HepG2 (cell line): ENCODE results near the gene HOMEZ. TPM values are rescaled to one million over a fixed set of nuclear protein-coding genes. Genes with fewer than 3 reads are reported as not detected.

Source experiments
- AKAP8 ChIP-seq: sonication (generic); formaldehyde crosslinking; IDR thresholded peaks from 2 replicates; pipeline ENCODE4 v1.5.1; 2020; ENCODE audit warnings: mild to moderate bottlenecking, missing genetic modification reagents
- EED ChIP-seq: sonication (generic); formaldehyde crosslinking; IDR thresholded peaks from 2 replicates; pipeline ENCODE4 v1.5.0; 2020; ENCODE audit warnings: mild to moderate bottlenecking, missing genetic modification reagents
- ESRRA ChIP-seq: sonication (generic); formaldehyde crosslinking; IDR thresholded peaks from 2 replicates; pipeline ENCODE4 v1.5.1; 2020; ENCODE audit warnings: mild to moderate bottlenecking, low read depth, missing genetic modification reagents
- GMEB2 ChIP-seq: IDR thresholded peaks from 2 replicates; pipeline ENCODE4 v1.6.1; 2016; ENCODE audit warnings: missing biosample characterization, missing genetic modification reagents, low read depth
- GTF2F1 ChIP-seq: fragments of 150-350 bp; IDR thresholded peaks from 2 replicates; pipeline ENCODE4 v1.6.1; 2014; ENCODE audit warnings: low read length
- NFE2 ChIP-seq: sonication (generic); formaldehyde crosslinking; IDR thresholded peaks from 2 replicates; pipeline ENCODE4 v1.4.0; 2020; ENCODE audit warnings: missing genetic modification reagents
- RFX5 ChIP-seq: IDR thresholded peaks from 2 replicates; pipeline ENCODE4 v1.6.1; 2011; ENCODE audit warnings: low read depth, low read length, improper control_type of control experiment
- SIN3B ChIP-seq: fragments of 150-350 bp; IDR thresholded peaks from 2 replicates; pipeline ENCODE4 v1.6.1; 2014; ENCODE audit warnings: low read length
- SMAD1 ChIP-seq: sonication (generic); formaldehyde crosslinking; IDR thresholded peaks from 2 replicates; pipeline ENCODE4 v1.4.0; 2020; ENCODE audit warnings: missing genetic modification reagents, low read depth, mild to moderate bottlenecking, borderline replicate concordance
- STAG1 ChIP-seq: sonication (generic); formaldehyde crosslinking; IDR thresholded peaks from 2 replicates; pipeline ENCODE4 v1.4.0; 2020; ENCODE audit warnings: missing genetic modification reagents
- TARDBP ChIP-seq: sonication (generic); formaldehyde crosslinking; IDR thresholded peaks from 2 replicates; pipeline ENCODE4 v1.8.0; 2022; ENCODE audit warnings: mild to moderate bottlenecking, missing genetic modification reagents
- TCF12 ChIP-seq, 2 experiments: fragments of 450-650 bp in 1 of 2; sonication (generic) in 1 of 2; formaldehyde crosslinking in 1 of 2; IDR thresholded peaks; 2 replicates each; pipeline versions ENCODE4 v1.6.1 to v1.8.0; 2017 to 2022; ENCODE audit warnings: antibody characterized with exemption in 1 of 2, mild to moderate bottlenecking in 1 of 2, missing genetic modification reagents in 1 of 2, moderate library complexity in 1 of 2
- TEF ChIP-seq: sonication (generic); formaldehyde crosslinking; IDR thresholded peaks from 2 replicates; pipeline ENCODE4 v1.5.0; 2020; ENCODE audit warnings: missing genetic modification reagents
- ZNF143 ChIP-seq: sonication (generic); formaldehyde crosslinking; IDR thresholded peaks from 2 replicates; pipeline ENCODE4 v1.4.0; 2020; ENCODE audit warnings: missing genetic modification reagents
- polyA plus RNA-seq, 8 experiments: library from polyadenylated mRNA; depleted of rRNA in 3 of 8; stranded (reverse) in 7 of 8; unstranded in 1 of 8; fragments of >200 nt; fragmentation: Illumina TruSeq in 4 of 8; extraction: Trizol in 4 of 8; gene quantifications; 2 replicates each; pipeline versions ENCODE4 v1.2.1 to v1.2.3, GENCODE V29; 2011 to 2016; ENCODE audit warnings: low read depth in 4 of 8, missing spikeins in 1 of 8, mixed read lengths in 1 of 8; ENCODE audit not compliant: insufficient read depth in 1 of 8
- total RNA-seq, 5 experiments: library from RNA; depleted of rRNA; stranded (reverse); fragments of >200 nt; fragmentation: Illumina TruSeq; extraction: Trizol; gene quantifications; 2 replicates each; pipeline ENCODE4 v1.2.3, GENCODE V29; 2016; ENCODE audit warnings: low read depth in 1 of 5
- TF ChIP-seq, protein P1 (sequence below): sonication (generic); formaldehyde crosslinking; IDR thresholded peaks from 2 replicates; pipeline ENCODE4 v1.4.0; 2020; ENCODE audit warnings: missing genetic modification reagents, borderline replicate concordance
- TF ChIP-seq, protein P2 (sequence below): sonication (generic); formaldehyde crosslinking; IDR thresholded peaks from 2 replicates; pipeline ENCODE4 v1.4.0; 2020; ENCODE audit warnings: missing genetic modification reagents, low read depth, mild to moderate bottlenecking, borderline replicate concordance
- TF ChIP-seq, protein P3 (sequence below): sonication (generic); formaldehyde crosslinking; IDR thresholded peaks from 2 replicates; pipeline ENCODE4 v1.5.1; 2020; ENCODE audit warnings: missing genetic modification reagents, mild to moderate bottlenecking, borderline replicate concordance
- TF ChIP-seq, protein P4 (sequence below): conservative IDR thresholded peaks from 2 replicates; pipeline ENCODE4 v1.6.1; 2018; ENCODE audit warnings: missing genetic modification reagents

Gene HOMEZ
- total and polyA plus RNA-seq, 2 of the 13 experiments (the other 11 are each of a cell fraction or from before 2014, with no cell fraction given) = 14.5 to 31.8 TPM

DNA sequence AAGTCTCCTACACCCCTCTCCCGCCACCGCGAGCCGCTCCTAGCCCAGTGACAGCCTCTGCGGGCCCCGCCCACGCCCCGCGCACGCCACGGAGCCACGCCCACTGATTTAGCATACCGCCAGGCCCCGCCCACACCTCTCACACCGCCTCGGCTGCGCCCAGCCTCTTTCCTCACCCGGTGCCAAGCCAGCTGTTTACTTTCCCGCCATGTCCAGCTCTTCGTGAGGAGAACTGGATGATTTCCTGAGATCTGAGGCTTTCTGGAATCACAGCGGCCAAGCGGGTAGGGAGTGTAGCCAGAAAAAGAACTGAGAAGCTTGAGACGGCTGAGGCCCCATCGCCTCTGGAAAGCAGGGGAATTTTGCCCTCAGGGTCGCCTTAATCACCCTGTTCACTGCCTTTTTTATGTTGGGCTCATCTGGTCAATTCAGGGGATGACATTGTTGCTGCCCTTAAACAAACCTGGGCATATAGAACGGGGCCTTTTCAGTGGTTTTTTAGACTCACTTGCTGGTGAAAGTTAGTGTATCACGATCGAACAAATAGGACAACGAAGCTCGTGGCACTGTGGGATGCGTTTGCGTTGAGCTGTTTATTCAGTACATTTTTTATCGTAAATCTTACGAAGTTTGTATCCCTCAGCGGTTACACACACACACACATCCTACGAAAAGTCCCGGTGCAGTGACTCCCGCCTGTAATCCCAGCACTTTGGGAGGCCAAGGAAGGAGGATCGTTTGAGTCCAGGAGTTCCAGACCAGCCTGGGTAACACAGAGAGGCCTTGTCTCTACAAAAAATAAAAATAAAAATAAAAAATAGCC is 47.9 kb downstream of the HOMEZ start, which contains the start of gene RNF212B (continued):
- TF ChIP-seq, protein P1, sequence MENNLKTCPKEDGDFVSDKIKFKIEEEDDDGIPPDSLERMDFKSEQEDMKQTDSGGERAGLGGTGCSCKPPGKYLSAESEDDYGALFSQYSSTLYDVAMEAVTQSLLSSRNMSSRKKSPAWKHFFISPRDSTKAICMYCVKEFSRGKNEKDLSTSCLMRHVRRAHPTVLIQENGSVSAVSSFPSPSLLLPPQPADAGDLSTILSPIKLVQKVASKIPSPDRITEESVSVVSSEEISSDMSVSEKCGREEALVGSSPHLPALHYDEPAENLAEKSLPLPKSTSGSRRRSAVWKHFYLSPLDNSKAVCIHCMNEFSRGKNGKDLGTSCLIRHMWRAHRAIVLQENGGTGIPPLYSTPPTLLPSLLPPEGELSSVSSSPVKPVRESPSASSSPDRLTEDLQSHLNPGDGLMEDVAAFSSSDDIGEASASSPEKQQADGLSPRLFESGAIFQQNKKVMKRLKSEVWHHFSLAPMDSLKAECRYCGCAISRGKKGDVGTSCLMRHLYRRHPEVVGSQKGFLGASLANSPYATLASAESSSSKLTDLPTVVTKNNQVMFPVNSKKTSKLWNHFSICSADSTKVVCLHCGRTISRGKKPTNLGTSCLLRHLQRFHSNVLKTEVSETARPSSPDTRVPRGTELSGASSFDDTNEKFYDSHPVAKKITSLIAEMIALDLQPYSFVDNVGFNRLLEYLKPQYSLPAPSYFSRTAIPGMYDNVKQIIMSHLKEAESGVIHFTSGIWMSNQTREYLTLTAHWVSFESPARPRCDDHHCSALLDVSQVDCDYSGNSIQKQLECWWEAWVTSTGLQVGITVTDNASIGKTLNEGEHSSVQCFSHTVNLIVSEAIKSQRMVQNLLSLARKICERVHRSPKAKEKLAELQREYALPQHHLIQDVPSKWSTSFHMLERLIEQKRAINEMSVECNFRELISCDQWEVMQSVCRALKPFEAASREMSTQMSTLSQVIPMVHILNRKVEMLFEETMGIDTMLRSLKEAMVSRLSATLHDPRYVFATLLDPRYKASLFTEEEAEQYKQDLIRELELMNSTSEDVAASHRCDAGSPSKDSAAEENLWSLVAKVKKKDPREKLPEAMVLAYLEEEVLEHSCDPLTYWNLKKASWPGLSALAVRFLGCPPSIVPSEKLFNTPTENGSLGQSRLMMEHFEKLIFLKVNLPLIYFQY (CRISPR knock-in tag) = no peak
- no peak for TF ChIP-seq TARDBP
- TF ChIP-seq GMEB2 (CRISPR knock-in tag) = no peak
- TF ChIP-seq SMAD1 (CRISPR knock-in tag) = peak; percentile 42; the same call in 1 of the 2 replicates
- no peak for TF ChIP-seq TEF (CRISPR knock-in tag)
- TF ChIP-seq, protein P2, sequence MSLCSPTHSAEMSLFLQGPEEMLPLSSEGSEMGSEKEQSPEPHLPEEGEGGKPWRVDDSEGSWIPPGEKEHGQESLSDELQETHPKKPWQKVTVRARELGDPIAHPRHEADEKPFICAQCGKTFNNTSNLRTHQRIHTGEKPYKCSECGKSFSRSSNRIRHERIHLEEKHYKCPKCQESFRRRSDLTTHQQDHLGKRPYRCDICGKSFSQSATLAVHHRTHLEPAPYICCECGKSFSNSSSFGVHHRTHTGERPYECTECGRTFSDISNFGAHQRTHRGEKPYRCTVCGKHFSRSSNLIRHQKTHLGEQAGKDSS (CRISPR knock-in tag) = peak; percentile 79; the same call in 1 of the 2 replicates
- no peak for TF ChIP-seq TCF12 (IDR thresholded peaks at IDR 0.05)
- no peak for TF ChIP-seq TCF12 (CRISPR knock-in tag; IDR thresholded peaks at IDR 0.05)
- TF ChIP-seq STAG1 (CRISPR knock-in tag) = no peak
- no peak for TF ChIP-seq ZNF143 (CRISPR knock-in tag)
- 0 out of 2 replicates have a peak, but pooled peaks have one; percentile 62 for TF ChIP-seq EED (CRISPR knock-in tag)
- TF ChIP-seq NFE2 (CRISPR knock-in tag) = no peak
- TF ChIP-seq SIN3B = no peak
- TF ChIP-seq AKAP8 (CRISPR knock-in tag) = no peak
- TF ChIP-seq RFX5 = no peak
- TF ChIP-seq, protein P3, sequence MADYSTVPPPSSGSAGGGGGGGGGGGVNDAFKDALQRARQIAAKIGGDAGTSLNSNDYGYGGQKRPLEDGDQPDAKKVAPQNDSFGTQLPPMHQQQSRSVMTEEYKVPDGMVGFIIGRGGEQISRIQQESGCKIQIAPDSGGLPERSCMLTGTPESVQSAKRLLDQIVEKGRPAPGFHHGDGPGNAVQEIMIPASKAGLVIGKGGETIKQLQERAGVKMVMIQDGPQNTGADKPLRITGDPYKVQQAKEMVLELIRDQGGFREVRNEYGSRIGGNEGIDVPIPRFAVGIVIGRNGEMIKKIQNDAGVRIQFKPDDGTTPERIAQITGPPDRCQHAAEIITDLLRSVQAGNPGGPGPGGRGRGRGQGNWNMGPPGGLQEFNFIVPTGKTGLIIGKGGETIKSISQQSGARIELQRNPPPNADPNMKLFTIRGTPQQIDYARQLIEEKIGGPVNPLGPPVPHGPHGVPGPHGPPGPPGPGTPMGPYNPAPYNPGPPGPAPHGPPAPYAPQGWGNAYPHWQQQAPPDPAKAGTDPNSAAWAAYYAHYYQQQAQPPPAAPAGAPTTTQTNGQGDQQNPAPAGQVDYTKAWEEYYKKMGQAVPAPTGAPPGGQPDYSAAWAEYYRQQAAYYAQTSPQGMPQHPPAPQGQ = 0 out of 2 replicates have a peak, but pooled peaks have one; percentile 71
- TF ChIP-seq ESRRA = no peak
- TF ChIP-seq, protein P4, sequence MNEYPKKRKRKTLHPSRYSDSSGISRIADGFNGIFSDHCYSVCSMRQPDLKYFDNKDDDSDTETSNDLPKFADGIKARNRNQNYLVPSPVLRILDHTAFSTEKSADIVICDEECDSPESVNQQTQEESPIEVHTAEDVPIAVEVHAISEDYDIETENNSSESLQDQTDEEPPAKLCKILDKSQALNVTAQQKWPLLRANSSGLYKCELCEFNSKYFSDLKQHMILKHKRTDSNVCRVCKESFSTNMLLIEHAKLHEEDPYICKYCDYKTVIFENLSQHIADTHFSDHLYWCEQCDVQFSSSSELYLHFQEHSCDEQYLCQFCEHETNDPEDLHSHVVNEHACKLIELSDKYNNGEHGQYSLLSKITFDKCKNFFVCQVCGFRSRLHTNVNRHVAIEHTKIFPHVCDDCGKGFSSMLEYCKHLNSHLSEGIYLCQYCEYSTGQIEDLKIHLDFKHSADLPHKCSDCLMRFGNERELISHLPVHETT (CRISPR knock-in tag) = 0 out of 2 replicates have a peak, but pooled peaks have one; percentile 29
- TF ChIP-seq GTF2F1 = no peak
